SIG-M5 (cell line): ENCODE results near the gene RIMBP2.

Source experiments
- DNase-seq: peaks from one replicate; lab custom pipeline; 2025; lab: John Stamatoyannopoulos, UW

RIMBP2 gene

GRCh38 chr12:130484221-130484620 lies 231.9 kb downstream of the RIMBP2 start:
- DNase-seq, result no peak

- DNase-seq, result no peak
Measured at GRCh38 chr12:130483616-130484180, 232.4 kb downstream of the RIMBP2 start.

GRCh38 chr12:130482448-130482847 lies 233.7 kb downstream of the RIMBP2 start:
- DNase-seq, result no peak

- DNase-seq, result no peak
Measured at GRCh38 chr12:130481392-130481879, 234.7 kb downstream of the RIMBP2 start.

- DNase-seq, result no peak
Measured at GRCh38 chr12:130480887-130481286, 235.2 kb downstream of the RIMBP2 start.

- DNase-seq, result no peak
Measured at GRCh38 chr12:130480231-130480630, 235.9 kb downstream of the RIMBP2 start.

GRCh38 chr12:130479401-130480125 lies 236.5 kb downstream of the RIMBP2 start:
- DNase-seq, result no peak

- DNase-seq, result no peak
Measured at GRCh38 chr12:130478786-130479185, 237.3 kb downstream of the RIMBP2 start.

- DNase-seq, result no peak
Measured at GRCh38 chr12:130477701-130478100, 238.4 kb downstream of the RIMBP2 start.

GRCh38 chr12:130477266-130477665 lies 238.8 kb downstream of the RIMBP2 start:
- DNase-seq, result no peak

- DNase-seq, result no peak
Measured at GRCh38 chr12:130476451-130477135, 239.5 kb downstream of the RIMBP2 start.

GRCh38 chr12:130474599-130475269 lies 241.4 kb downstream of the RIMBP2 start:
- no peak for DNase-seq

- DNase-seq, result no peak
Measured at GRCh38 chr12:130473266-130473665, 242.8 kb downstream of the RIMBP2 start.

- DNase-seq, result no peak
Measured at GRCh38 chr12:130470969-130471368, 245.1 kb downstream of the RIMBP2 start.

GRCh38 chr12:130469552-130469951 lies 246.5 kb downstream of the RIMBP2 start:
- no peak for DNase-seq

- DNase-seq, result no peak
Measured at GRCh38 chr12:130468700-130469245, 247.3 kb downstream of the RIMBP2 start.

GRCh38 chr12:130468186-130468585 lies 247.9 kb downstream of the RIMBP2 start:
- DNase-seq, result no peak

GRCh38 chr12:130465626-130466025 lies 250.5 kb downstream of the RIMBP2 start:
- no peak for DNase-seq

GRCh38 chr12:130465046-130465445 lies 251.1 kb downstream of the RIMBP2 start:
- no peak for DNase-seq

GRCh38 chr12:130463818-130464670 lies 252.1 kb downstream of the RIMBP2 start:
- no peak for DNase-seq

GRCh38 chr12:130463275-130463658 lies 252.8 kb downstream of the RIMBP2 start:
- DNase-seq, result no peak
